IMR-90 (cell line): Measurements from ENCODE around the gene FAAP24.
"Not testable (repeated sequence)": the region's sequence is repeated elsewhere in the genome, so short reads cannot be mapped to it uniquely, and the experiment has no call there.

Experiments
- BHLHE40 ChIP-seq: fragments of 150-350 bp; IDR thresholded peaks from 2 replicates; pipeline ENCODE4 v1.6.1; 2016; ENCODE audit warnings: mild to moderate bottlenecking, low read depth, low read length
- CTCF ChIP-seq: conservative IDR thresholded peaks from 2 replicates; pipeline ENCODE4 v1.5.1; 2012; ENCODE audit warnings: mild to moderate bottlenecking, low read depth, low read length, improper control_type of control experiment
- POLR2A ChIP-seq: IDR thresholded peaks from 2 replicates; pipeline ENCODE4 v1.6.1; 2012; ENCODE audit warnings: mild to moderate bottlenecking, low read depth, low read length
- RAD21 ChIP-seq: IDR thresholded peaks from 2 replicates; pipeline ENCODE4 v1.6.1; 2012; ENCODE audit warnings: low read length, improper control_type of control experiment
- TF ChIP-seq, protein P1 (sequence below): fragments of 150-350 bp; IDR thresholded peaks from 2 replicates; pipeline ENCODE4 v1.6.1; 2017; ENCODE audit warnings: mild to moderate bottlenecking, antibody characterized with exemption, low read length, low read depth

- TF ChIP-seq POLR2A, CTCF, RAD21, BHLHE40: not testable (repeated sequence)
- TF ChIP-seq, protein P1, sequence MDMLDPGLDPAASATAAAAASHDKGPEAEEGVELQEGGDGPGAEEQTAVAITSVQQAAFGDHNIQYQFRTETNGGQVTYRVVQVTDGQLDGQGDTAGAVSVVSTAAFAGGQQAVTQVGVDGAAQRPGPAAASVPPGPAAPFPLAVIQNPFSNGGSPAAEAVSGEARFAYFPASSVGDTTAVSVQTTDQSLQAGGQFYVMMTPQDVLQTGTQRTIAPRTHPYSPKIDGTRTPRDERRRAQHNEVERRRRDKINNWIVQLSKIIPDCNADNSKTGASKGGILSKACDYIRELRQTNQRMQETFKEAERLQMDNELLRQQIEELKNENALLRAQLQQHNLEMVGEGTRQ, result not testable (repeated sequence)
Observed at GRCh38 chr19:32988254-32988653, 16.2 kb downstream of the FAAP24 start.
